HepG2 (cell line): ENCODE measurements around the gene FALEC. TPM values are rescaled to one million over a fixed set of nuclear protein-coding genes. Genes with fewer than 3 reads are reported as not detected.
A peak's percentile ranks its signal among the peaks of the same experiment; 100 is the strongest.

Experiments used
- ATF3 ChIP-seq: sonication (generic); formaldehyde crosslinking; IDR thresholded peaks from 2 replicates; pipeline ENCODE4 v1.4.0; 2020; ENCODE audit warnings: missing genetic modification reagents
- CREB3 ChIP-seq: sonication (generic); formaldehyde crosslinking; IDR thresholded peaks from 2 replicates; pipeline ENCODE4 v1.5.0; 2020; ENCODE audit warnings: missing genetic modification reagents
- DMTF1 ChIP-seq: sonication (generic); formaldehyde crosslinking; IDR thresholded peaks from 2 replicates; pipeline ENCODE4 v1.4.0; 2020; ENCODE audit warnings: mild to moderate bottlenecking, missing genetic modification reagents
- FOXK2 ChIP-seq: fragments of 450-650 bp; IDR thresholded peaks from 2 replicates; pipeline ENCODE4 v1.6.1; 2016
- HMGXB3 ChIP-seq: sonication (generic); formaldehyde crosslinking; IDR thresholded peaks from 2 replicates; pipeline ENCODE4 v1.4.0; 2020; ENCODE audit warnings: missing genetic modification reagents, borderline replicate concordance
- IKZF1 ChIP-seq: fragments of 450-650 bp; IDR thresholded peaks from 2 replicates; pipeline ENCODE4 v1.7.1; 2016
- IRX3 ChIP-seq: sonication (generic); formaldehyde crosslinking; IDR thresholded peaks from 2 replicates; pipeline ENCODE4 v1.8.1; 2023; ENCODE audit warnings: mild to moderate bottlenecking, low read depth, missing genetic modification reagents, borderline replicate concordance
- ISL2 ChIP-seq: sonication (generic); formaldehyde crosslinking; IDR thresholded peaks from 2 replicates; pipeline ENCODE4 v1.5.0; 2020; ENCODE audit warnings: missing genetic modification reagents
- NFE2 ChIP-seq: sonication (generic); formaldehyde crosslinking; IDR thresholded peaks from 2 replicates; pipeline ENCODE4 v1.4.0; 2020; ENCODE audit warnings: missing genetic modification reagents
- NR1H2 ChIP-seq: sonication (generic); formaldehyde crosslinking; IDR thresholded peaks from 2 replicates; pipeline ENCODE4 v1.8.1; 2022; ENCODE audit warnings: low read depth, missing genetic modification reagents, borderline replicate concordance
- PCBP2 ChIP-seq: fragments of 200-400 bp; formaldehyde crosslinking; optimal IDR thresholded peaks from 2 replicates; pipeline ENCODE3; 2018; ENCODE audit warnings: low read length, low read depth; ENCODE audit not compliant: poor library complexity, severe bottlenecking
- SALL2 ChIP-seq: sonication (generic); formaldehyde crosslinking; IDR thresholded peaks from 2 replicates; pipeline ENCODE4 v1.8.1; 2023; ENCODE audit warnings: mild to moderate bottlenecking, missing genetic modification reagents, inconsistent platforms
- SPEN ChIP-seq: sonication (generic); formaldehyde crosslinking; IDR thresholded peaks from 2 replicates; pipeline ENCODE4 v1.5.1; 2020; ENCODE audit warnings: low read depth, mild to moderate bottlenecking, missing genetic modification reagents
- USF2 ChIP-seq, 2 experiments: sonication (generic) in 1 of 2; formaldehyde crosslinking in 1 of 2; IDR thresholded peaks; 2 replicates each; pipeline versions ENCODE4 v1.5.1 to v1.6.1; 2011 to 2020; ENCODE audit warnings: borderline replicate concordance in 1 of 2, low read depth in 1 of 2, low read length in 1 of 2, mild to moderate bottlenecking in 1 of 2, missing genetic modification reagents in 1 of 2, moderate library complexity in 1 of 2
- ZNF20 ChIP-seq: sonication (generic); formaldehyde crosslinking; IDR thresholded peaks from 2 replicates; pipeline ENCODE4 v1.4.0; 2020; ENCODE audit warnings: mild to moderate bottlenecking, moderate library complexity, missing genetic modification reagents
- ZNF639 ChIP-seq: conservative IDR thresholded peaks from 2 replicates; pipeline ENCODE4 v1.6.1; 2018; ENCODE audit warnings: missing genetic modification reagents
- ZNF7 ChIP-seq: IDR thresholded peaks from 2 replicates; pipeline ENCODE4 v1.6.1; 2016; ENCODE audit warnings: missing biosample characterization, missing genetic modification reagents
- polyA plus RNA-seq, 8 experiments: library from polyadenylated mRNA; depleted of rRNA in 3 of 8; stranded (reverse) in 7 of 8; unstranded in 1 of 8; fragments of >200 nt; fragmentation: Illumina TruSeq in 4 of 8; extraction: Trizol in 4 of 8; gene quantifications; 2 replicates each; pipeline versions ENCODE4 v1.2.1 to v1.2.3, GENCODE V29; 2011 to 2016; ENCODE audit warnings: low read depth in 4 of 8, missing spikeins in 1 of 8, mixed read lengths in 1 of 8; ENCODE audit not compliant: insufficient read depth in 1 of 8
- total RNA-seq, 5 experiments: library from RNA; depleted of rRNA; stranded (reverse); fragments of >200 nt; fragmentation: Illumina TruSeq; extraction: Trizol; gene quantifications; 2 replicates each; pipeline ENCODE4 v1.2.3, GENCODE V29; 2016; ENCODE audit warnings: low read depth in 1 of 5

FALEC gene
- total and polyA plus RNA-seq, 2 of the 13 experiments (the other 11 are each of a cell fraction or from before 2014, with no cell fraction given): 0.33 to 0.71 TPM

- peak; percentile 56 for TF ChIP-seq USF2 (IDR thresholded peaks at IDR 0.05; ENCODE audit: low read depth, low read length)
- peak; percentile 77; the same call in 1 of the 2 replicates for TF ChIP-seq USF2 (CRISPR knock-in tag; IDR thresholded peaks at IDR 0.05; ENCODE audit: borderline replicate concordance)
- no peak for TF ChIP-seq PCBP2
- TF ChIP-seq FOXK2: no peak
- TF ChIP-seq HMGXB3: no peak
- no peak for TF ChIP-seq ZNF20 (CRISPR knock-in tag)
- TF ChIP-seq DMTF1 (CRISPR knock-in tag): no peak
- no peak for TF ChIP-seq SALL2 (CRISPR knock-in tag)
- TF ChIP-seq ISL2 (CRISPR knock-in tag): peak; percentile 44; the same call in 1 of the 2 replicates
- no peak for TF ChIP-seq SPEN (CRISPR knock-in tag)
- TF ChIP-seq ATF3 (CRISPR knock-in tag): no peak; the same call in 1 of the 2 replicates
- no peak for TF ChIP-seq IRX3 (CRISPR knock-in tag)
- no peak for TF ChIP-seq IKZF1
- no peak for TF ChIP-seq ZNF639
- TF ChIP-seq ZNF7 (CRISPR knock-in tag): no peak
- TF ChIP-seq CREB3: no peak
- TF ChIP-seq NR1H2 (CRISPR knock-in tag): no peak
- TF ChIP-seq NFE2 (CRISPR knock-in tag): no peak
These were observed 52.4 kb downstream of the FALEC start (continued) for GRCh38 chr1:150567717-150568593.
